WTC11 (cell line): ENCODE data around the gene RAB13. TPM values are rescaled to one million over a fixed set of nuclear protein-coding genes. Genes with fewer than 3 reads are reported as not detected.
A peak's percentile ranks its signal among the peaks of the same experiment; 100 is the strongest.

Experiments used
- ATF1 ChIP-seq: sonication (generic); formaldehyde crosslinking; IDR thresholded peaks from 2 replicates; pipeline ENCODE4 v1.8.1; 2023; ENCODE audit warnings: mild to moderate bottlenecking, moderate library complexity, missing genetic modification reagents
- CREM ChIP-seq: sonication (generic); formaldehyde crosslinking; IDR thresholded peaks from 2 replicates; pipeline ENCODE4 v1.8.1; 2022; ENCODE audit warnings: mild to moderate bottlenecking, missing genetic modification reagents, moderate library complexity
- ELF4 ChIP-seq: sonication (generic); formaldehyde crosslinking; IDR thresholded peaks from 2 replicates; pipeline ENCODE4 v1.8.1; 2022; ENCODE audit warnings: low read depth, mild to moderate bottlenecking, moderate library complexity, missing genetic modification reagents
- ESRRA ChIP-seq: sonication (generic); formaldehyde crosslinking; IDR thresholded peaks from 2 replicates; pipeline ENCODE4 v1.8.1; 2022; ENCODE audit warnings: mild to moderate bottlenecking, missing genetic modification reagents, borderline replicate concordance
- FOXP1 ChIP-seq: sonication (generic); formaldehyde crosslinking; IDR thresholded peaks from 2 replicates; pipeline ENCODE4 v1.8.0; 2022; ENCODE audit warnings: missing genetic modification reagents, mild to moderate bottlenecking, moderate library complexity, borderline replicate concordance
- JUN ChIP-seq: sonication (generic); formaldehyde crosslinking; IDR thresholded peaks from 2 replicates; pipeline ENCODE4 v1.8.0; 2023; ENCODE audit warnings: mild to moderate bottlenecking, missing genetic modification reagents
- TEAD1 ChIP-seq: sonication (generic); formaldehyde crosslinking; IDR thresholded peaks from 2 replicates; pipeline ENCODE4 v1.8.0; 2022; ENCODE audit warnings: mild to moderate bottlenecking, missing genetic modification reagents
- TEAD4 ChIP-seq: sonication (generic); formaldehyde crosslinking; IDR thresholded peaks from 2 replicates; pipeline ENCODE4 v1.8.0; 2022; ENCODE audit warnings: mild to moderate bottlenecking, missing genetic modification reagents
- ZBTB21 ChIP-seq: sonication (generic); formaldehyde crosslinking; IDR thresholded peaks from 2 replicates; pipeline ENCODE4 v1.8.1; 2023; ENCODE audit warnings: mild to moderate bottlenecking, missing genetic modification reagents, borderline replicate concordance
- ZNF138 ChIP-seq: sonication (generic); formaldehyde crosslinking; conservative IDR thresholded peaks from 2 replicates; pipeline ENCODE4 v1.8.1; 2022; ENCODE audit warnings: mild to moderate bottlenecking, moderate library complexity, missing genetic modification reagents
- ZNF263 ChIP-seq: sonication (generic); formaldehyde crosslinking; IDR thresholded peaks from 2 replicates; pipeline ENCODE4 v1.8.1; 2022; ENCODE audit warnings: low read depth, mild to moderate bottlenecking, moderate library complexity, missing genetic modification reagents
- total RNA-seq: library from RNA; stranded (reverse); gene quantifications from 3 replicates; pipeline ENCODE4 v1.2.3, GENCODE V29; 2021
- TF ChIP-seq, protein P1 (sequence below): sonication (generic); formaldehyde crosslinking; IDR thresholded peaks from 2 replicates; pipeline ENCODE4 v1.8.1; 2023; ENCODE audit warnings: mild to moderate bottlenecking, missing genetic modification reagents
- TF ChIP-seq, protein P2 (sequence below): sonication (generic); formaldehyde crosslinking; conservative IDR thresholded peaks from 2 replicates; pipeline ENCODE4 v1.8.1; 2022; ENCODE audit warnings: mild to moderate bottlenecking, missing genetic modification reagents
- TF ChIP-seq, protein P3 (sequence below): sonication (generic); formaldehyde crosslinking; IDR thresholded peaks from 2 replicates; pipeline ENCODE4 v1.8.0; 2022; ENCODE audit warnings: missing genetic modification reagents
- TF ChIP-seq, protein P4 (sequence below): sonication (generic); formaldehyde crosslinking; IDR thresholded peaks from 2 replicates; pipeline ENCODE4 v1.8.1; 2023; ENCODE audit warnings: mild to moderate bottlenecking, missing genetic modification reagents, moderate library complexity
- TF ChIP-seq, protein P5 (sequence below): fragments of 250-450 bp; sonication (Bioruptor Pico); IDR thresholded peaks from 2 replicates; pipeline ENCODE4 v1.9.0; 2021; ENCODE audit warnings: mild to moderate bottlenecking
- TF ChIP-seq, protein P6 (sequence below): sonication (generic); formaldehyde crosslinking; IDR thresholded peaks from 2 replicates; pipeline ENCODE4 v1.8.1; 2023; ENCODE audit warnings: mild to moderate bottlenecking, missing genetic modification reagents
- TF ChIP-seq, protein P7 (sequence below): fragments of 250-450 bp; sonication (Bioruptor Pico); IDR thresholded peaks from 2 replicates; pipeline ENCODE4 v1.9.0; 2021; ENCODE audit warnings: mild to moderate bottlenecking, borderline replicate concordance
- TF ChIP-seq, protein P8 (sequence below): sonication (generic); formaldehyde crosslinking; IDR thresholded peaks from 2 replicates; pipeline ENCODE4 v1.8.1; 2022; ENCODE audit warnings: low read depth, mild to moderate bottlenecking, moderate library complexity, missing genetic modification reagents, borderline replicate concordance
- TF ChIP-seq, protein P9 (sequence below): sonication (generic); formaldehyde crosslinking; IDR thresholded peaks from 2 replicates; pipeline ENCODE4 v1.8.1; 2022; ENCODE audit warnings: missing genetic modification reagents, borderline replicate concordance

The RAB13 gene
- total RNA-seq, 1 experiment from 2014 or later = 126 TPM

DNA sequence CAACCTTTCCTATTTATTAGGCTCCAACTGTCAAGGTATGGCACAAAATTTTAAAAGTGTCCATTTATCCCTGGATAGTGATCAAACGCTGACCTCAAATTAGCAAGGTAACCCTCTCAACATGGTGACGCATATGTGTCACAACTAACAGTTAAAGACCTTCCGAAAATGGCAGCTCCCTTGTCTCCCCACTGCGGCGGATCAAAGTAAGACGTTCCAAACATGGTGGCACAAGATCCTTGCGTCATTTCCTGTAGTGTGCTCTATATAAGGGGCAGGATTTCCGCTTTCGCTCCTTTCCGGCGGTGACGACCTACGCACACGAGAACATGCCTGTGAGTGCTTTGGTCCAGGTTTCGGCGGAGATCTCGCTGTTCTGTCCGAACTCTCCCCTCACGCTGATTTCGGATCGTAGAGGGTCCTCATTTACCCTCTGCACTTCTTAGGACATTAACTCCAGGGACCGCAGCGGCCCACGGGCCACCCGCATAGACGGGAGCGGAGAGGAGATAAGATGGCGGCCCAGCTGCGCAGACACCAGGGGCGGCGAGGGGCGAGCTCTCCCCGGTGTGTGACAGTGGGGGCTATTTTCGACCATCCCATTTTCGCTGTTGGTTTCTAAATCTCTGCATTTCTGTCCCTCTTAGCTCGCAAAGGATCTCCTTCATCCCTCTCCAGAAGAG lies 4.5 kb upstream of the RAB13 start, which contains the start of gene RPS27 (continued):
- TF ChIP-seq ELF4 (CRISPR knock-in tag) (no peak), JUN (CRISPR knock-in tag) (peak; percentile 88), ATF1 (CRISPR knock-in tag) (no peak), ZBTB21 (no peak; the same call in 1 of the 2 replicates), CREM (CRISPR knock-in tag) (peak; percentile 93), TEAD1 (CRISPR knock-in tag) (peak; percentile 93), ESRRA (CRISPR knock-in tag) (no peak), ZNF263 (CRISPR knock-in tag) (no peak), ZNF138 (CRISPR knock-in tag) (no peak), TEAD4 (CRISPR knock-in tag) (0 out of 2 replicates have a peak, but pooled peaks have one; percentile 47), FOXP1 (CRISPR knock-in tag) (peak; percentile 78; the same call in 1 of the 2 replicates)
- TF ChIP-seq, protein P1, sequence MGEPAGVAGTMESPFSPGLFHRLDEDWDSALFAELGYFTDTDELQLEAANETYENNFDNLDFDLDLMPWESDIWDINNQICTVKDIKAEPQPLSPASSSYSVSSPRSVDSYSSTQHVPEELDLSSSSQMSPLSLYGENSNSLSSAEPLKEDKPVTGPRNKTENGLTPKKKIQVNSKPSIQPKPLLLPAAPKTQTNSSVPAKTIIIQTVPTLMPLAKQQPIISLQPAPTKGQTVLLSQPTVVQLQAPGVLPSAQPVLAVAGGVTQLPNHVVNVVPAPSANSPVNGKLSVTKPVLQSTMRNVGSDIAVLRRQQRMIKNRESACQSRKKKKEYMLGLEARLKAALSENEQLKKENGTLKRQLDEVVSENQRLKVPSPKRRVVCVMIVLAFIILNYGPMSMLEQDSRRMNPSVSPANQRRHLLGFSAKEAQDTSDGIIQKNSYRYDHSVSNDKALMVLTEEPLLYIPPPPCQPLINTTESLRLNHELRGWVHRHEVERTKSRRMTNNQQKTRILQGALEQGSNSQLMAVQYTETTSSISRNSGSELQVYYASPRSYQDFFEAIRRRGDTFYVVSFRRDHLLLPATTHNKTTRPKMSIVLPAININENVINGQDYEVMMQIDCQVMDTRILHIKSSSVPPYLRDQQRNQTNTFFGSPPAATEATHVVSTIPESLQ (CRISPR knock-in tag) = no peak
- TF ChIP-seq, protein P2, sequence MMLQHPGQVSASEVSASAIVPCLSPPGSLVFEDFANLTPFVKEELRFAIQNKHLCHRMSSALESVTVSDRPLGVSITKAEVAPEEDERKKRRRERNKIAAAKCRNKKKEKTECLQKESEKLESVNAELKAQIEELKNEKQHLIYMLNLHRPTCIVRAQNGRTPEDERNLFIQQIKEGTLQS (CRISPR knock-in tag) = 0 out of 2 replicates have a peak, but pooled peaks have one; percentile 51
- TF ChIP-seq, protein P3, sequence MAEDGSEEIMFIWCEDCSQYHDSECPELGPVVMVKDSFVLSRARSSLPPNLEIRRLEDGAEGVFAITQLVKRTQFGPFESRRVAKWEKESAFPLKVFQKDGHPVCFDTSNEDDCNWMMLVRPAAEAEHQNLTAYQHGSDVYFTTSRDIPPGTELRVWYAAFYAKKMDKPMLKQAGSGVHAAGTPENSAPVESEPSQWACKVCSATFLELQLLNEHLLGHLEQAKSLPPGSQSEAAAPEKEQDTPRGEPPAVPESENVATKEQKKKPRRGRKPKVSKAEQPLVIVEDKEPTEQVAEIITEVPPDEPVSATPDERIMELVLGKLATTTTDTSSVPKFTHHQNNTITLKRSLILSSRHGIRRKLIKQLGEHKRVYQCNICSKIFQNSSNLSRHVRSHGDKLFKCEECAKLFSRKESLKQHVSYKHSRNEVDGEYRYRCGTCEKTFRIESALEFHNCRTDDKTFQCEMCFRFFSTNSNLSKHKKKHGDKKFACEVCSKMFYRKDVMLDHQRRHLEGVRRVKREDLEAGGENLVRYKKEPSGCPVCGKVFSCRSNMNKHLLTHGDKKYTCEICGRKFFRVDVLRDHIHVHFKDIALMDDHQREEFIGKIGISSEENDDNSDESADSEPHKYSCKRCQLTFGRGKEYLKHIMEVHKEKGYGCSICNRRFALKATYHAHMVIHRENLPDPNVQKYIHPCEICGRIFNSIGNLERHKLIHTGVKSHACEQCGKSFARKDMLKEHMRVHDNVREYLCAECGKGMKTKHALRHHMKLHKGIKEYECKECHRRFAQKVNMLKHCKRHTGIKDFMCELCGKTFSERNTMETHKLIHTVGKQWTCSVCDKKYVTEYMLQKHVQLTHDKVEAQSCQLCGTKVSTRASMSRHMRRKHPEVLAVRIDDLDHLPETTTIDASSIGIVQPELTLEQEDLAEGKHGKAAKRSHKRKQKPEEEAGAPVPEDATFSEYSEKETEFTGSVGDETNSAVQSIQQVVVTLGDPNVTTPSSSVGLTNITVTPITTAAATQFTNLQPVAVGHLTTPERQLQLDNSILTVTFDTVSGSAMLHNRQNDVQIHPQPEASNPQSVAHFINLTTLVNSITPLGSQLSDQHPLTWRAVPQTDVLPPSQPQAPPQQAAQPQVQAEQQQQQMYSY (CRISPR knock-in tag) = no peak
- TF ChIP-seq, protein P4, sequence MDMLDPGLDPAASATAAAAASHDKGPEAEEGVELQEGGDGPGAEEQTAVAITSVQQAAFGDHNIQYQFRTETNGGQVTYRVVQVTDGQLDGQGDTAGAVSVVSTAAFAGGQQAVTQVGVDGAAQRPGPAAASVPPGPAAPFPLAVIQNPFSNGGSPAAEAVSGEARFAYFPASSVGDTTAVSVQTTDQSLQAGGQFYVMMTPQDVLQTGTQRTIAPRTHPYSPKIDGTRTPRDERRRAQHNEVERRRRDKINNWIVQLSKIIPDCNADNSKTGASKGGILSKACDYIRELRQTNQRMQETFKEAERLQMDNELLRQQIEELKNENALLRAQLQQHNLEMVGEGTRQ (CRISPR knock-in tag) = peak; percentile 22; the same call in 1 of the 2 replicates
- TF ChIP-seq, protein P5, sequence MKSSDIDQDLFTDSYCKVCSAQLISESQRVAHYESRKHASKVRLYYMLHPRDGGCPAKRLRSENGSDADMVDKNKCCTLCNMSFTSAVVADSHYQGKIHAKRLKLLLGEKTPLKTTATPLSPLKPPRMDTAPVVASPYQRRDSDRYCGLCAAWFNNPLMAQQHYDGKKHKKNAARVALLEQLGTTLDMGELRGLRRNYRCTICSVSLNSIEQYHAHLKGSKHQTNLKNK (CRISPR knock-in tag) = no peak; the same call in 1 of the 2 replicates
- TF ChIP-seq, protein P6, sequence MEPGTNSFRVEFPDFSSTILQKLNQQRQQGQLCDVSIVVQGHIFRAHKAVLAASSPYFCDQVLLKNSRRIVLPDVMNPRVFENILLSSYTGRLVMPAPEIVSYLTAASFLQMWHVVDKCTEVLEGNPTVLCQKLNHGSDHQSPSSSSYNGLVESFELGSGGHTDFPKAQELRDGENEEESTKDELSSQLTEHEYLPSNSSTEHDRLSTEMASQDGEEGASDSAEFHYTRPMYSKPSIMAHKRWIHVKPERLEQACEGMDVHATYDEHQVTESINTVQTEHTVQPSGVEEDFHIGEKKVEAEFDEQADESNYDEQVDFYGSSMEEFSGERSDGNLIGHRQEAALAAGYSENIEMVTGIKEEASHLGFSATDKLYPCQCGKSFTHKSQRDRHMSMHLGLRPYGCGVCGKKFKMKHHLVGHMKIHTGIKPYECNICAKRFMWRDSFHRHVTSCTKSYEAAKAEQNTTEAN = no peak; the same call in 1 of the 2 replicates
- TF ChIP-seq, protein P7, sequence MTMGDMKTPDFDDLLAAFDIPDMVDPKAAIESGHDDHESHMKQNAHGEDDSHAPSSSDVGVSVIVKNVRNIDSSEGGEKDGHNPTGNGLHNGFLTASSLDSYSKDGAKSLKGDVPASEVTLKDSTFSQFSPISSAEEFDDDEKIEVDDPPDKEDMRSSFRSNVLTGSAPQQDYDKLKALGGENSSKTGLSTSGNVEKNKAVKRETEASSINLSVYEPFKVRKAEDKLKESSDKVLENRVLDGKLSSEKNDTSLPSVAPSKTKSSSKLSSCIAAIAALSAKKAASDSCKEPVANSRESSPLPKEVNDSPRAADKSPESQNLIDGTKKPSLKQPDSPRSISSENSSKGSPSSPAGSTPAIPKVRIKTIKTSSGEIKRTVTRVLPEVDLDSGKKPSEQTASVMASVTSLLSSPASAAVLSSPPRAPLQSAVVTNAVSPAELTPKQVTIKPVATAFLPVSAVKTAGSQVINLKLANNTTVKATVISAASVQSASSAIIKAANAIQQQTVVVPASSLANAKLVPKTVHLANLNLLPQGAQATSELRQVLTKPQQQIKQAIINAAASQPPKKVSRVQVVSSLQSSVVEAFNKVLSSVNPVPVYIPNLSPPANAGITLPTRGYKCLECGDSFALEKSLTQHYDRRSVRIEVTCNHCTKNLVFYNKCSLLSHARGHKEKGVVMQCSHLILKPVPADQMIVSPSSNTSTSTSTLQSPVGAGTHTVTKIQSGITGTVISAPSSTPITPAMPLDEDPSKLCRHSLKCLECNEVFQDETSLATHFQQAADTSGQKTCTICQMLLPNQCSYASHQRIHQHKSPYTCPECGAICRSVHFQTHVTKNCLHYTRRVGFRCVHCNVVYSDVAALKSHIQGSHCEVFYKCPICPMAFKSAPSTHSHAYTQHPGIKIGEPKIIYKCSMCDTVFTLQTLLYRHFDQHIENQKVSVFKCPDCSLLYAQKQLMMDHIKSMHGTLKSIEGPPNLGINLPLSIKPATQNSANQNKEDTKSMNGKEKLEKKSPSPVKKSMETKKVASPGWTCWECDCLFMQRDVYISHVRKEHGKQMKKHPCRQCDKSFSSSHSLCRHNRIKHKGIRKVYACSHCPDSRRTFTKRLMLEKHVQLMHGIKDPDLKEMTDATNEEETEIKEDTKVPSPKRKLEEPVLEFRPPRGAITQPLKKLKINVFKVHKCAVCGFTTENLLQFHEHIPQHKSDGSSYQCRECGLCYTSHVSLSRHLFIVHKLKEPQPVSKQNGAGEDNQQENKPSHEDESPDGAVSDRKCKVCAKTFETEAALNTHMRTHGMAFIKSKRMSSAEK (CRISPR knock-in tag) = peak; percentile 83; the same call in 1 of the 2 replicates
- TF ChIP-seq, protein P8, sequence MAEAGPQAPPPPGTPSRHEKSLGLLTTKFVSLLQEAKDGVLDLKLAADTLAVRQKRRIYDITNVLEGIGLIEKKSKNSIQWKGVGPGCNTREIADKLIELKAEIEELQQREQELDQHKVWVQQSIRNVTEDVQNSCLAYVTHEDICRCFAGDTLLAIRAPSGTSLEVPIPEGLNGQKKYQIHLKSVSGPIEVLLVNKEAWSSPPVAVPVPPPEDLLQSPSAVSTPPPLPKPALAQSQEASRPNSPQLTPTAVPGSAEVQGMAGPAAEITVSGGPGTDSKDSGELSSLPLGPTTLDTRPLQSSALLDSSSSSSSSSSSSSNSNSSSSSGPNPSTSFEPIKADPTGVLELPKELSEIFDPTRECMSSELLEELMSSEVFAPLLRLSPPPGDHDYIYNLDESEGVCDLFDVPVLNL (CRISPR knock-in tag) = no peak
- TF ChIP-seq, protein P9, sequence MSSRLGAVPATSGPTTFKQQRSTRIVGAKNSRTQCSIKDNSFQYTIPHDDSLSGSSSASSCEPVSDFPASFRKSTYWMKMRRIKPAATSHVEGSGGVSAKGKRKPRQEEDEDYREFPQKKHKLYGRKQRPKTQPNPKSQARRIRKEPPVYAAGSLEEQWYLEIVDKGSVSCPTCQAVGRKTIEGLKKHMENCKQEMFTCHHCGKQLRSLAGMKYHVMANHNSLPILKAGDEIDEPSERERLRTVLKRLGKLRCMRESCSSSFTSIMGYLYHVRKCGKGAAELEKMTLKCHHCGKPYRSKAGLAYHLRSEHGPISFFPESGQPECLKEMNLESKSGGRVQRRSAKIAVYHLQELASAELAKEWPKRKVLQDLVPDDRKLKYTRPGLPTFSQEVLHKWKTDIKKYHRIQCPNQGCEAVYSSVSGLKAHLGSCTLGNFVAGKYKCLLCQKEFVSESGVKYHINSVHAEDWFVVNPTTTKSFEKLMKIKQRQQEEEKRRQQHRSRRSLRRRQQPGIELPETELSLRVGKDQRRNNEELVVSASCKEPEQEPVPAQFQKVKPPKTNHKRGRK (CRISPR knock-in tag) = no peak
